KMS-11 (cell line): Measurements from ENCODE around the gene ADH1B.
"Not testable (repeated sequence)": the region's sequence is repeated elsewhere in the genome, so short reads cannot be mapped to it uniquely, and the experiment has no call there.

Experiments
- H2AFZ ChIP-seq: fragments of 200-600 bp; sonication (generic); 2 replicates; pipeline ENCODE4 v1.6.1; 2016; ENCODE audit warnings: antibody characterized with exemption, mixed run types, low read depth
- H3K27ac ChIP-seq: fragments of 200-600 bp; sonication (generic); 2 replicates; pipeline ENCODE4 v1.6.1; 2016; ENCODE audit warnings: mild to moderate bottlenecking, mixed run types
- H3K27me3 ChIP-seq: fragments of 200-600 bp; sonication (generic); 2 replicates; pipeline ENCODE4 v1.6.1; 2017; ENCODE audit warnings: mild to moderate bottlenecking, low read depth, mixed run types, moderate library complexity; ENCODE audit not compliant: insufficient read depth
- H3K36me3 ChIP-seq: fragments of 200-600 bp; sonication (generic); 2 replicates; pipeline ENCODE4 v1.6.1; 2017; ENCODE audit warnings: mild to moderate bottlenecking, mixed run types; ENCODE audit not compliant: insufficient read depth
- H3K4me1 ChIP-seq: fragments of 200-600 bp; sonication (generic); 2 replicates; pipeline ENCODE4 v1.6.1; 2016; ENCODE audit warnings: mild to moderate bottlenecking, low read depth, mixed run types; ENCODE audit not compliant: poor library complexity, severe bottlenecking
- H3K4me2 ChIP-seq: fragments of 200-600 bp; sonication (generic); 2 replicates; pipeline ENCODE4 v1.7.0; 2016; ENCODE audit warnings: mild to moderate bottlenecking, mixed run types
- H3K4me3 ChIP-seq: fragments of 200-600 bp; sonication (generic); IDR thresholded peaks from 2 replicates; pipeline ENCODE4 v1.6.1; 2017; ENCODE audit warnings: low read depth, low read length, mixed read lengths; ENCODE audit not compliant: insufficient read depth
- H3K79me2 ChIP-seq: fragments of 200-600 bp; sonication (generic); 2 replicates; pipeline ENCODE4 v1.6.1; 2016; ENCODE audit warnings: low read depth, mixed run types; ENCODE audit not compliant: insufficient read depth
- H3K9ac ChIP-seq: fragments of 200-600 bp; sonication (generic); 2 replicates; pipeline ENCODE4 v1.6.1; 2016; ENCODE audit warnings: mild to moderate bottlenecking, mixed run types
- H4K20me1 ChIP-seq: fragments of 200-600 bp; sonication (generic); 2 replicates; pipeline ENCODE4 v1.6.1; 2016; ENCODE audit warnings: mild to moderate bottlenecking, mixed run types; ENCODE audit not compliant: insufficient read depth
- CTCF ChIP-seq: fragments of 200-600 bp; sonication (generic); conservative IDR thresholded peaks from 2 replicates; pipeline ENCODE4 v1.6.1; 2017; ENCODE audit warnings: low read depth, mild to moderate bottlenecking, antibody characterized with exemption, low read length, moderate library complexity, mixed read lengths

ADH1B gene

DNA sequence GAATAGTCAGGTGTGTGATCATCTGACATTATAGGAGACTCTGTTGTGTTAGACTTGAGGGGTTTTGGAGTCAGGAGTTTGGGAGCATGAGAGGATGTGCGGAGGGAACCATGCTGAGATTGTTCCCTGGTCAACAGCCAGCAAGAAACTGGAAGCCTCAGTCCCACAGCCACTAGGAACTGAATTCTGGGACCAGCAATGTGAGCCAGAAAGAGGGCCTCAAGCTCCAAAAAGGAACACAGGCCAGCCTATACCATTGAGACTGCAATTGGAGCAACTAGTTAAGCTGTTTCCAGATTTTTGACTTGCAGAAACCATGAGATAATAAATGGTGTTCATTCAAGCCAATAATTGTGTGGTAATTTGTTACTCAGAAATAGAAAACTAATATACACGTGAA, 8.7 kb upstream of the ADH1B start:
- Histone ChIP-seq H3K27me3 (no peaks in the 10 kb centered on the region), H4K20me1 (no peaks in the 10 kb centered on the region), H3K9ac (no peak overlapping the region)

GRCh38 chr4:99324979-99325378, 3.8 kb upstream of the ADH1B start:
- Histone ChIP-seq H4K20me1 (no peaks in the 10 kb centered on the region), H3K27me3 (no peaks in the 10 kb centered on the region), H3K4me1 (no peaks in the 10 kb centered on the region), H3K36me3 (no peaks in the 10 kb centered on the region), H2AFZ (no peak overlapping the region), H3K4me3 (no peak overlapping the region), H3K4me2 (no peak overlapping the region), H3K27ac (no peak overlapping the region), H3K9ac (no peak overlapping the region), H3K79me2 (no peaks in the 10 kb centered on the region)
- no peak for TF ChIP-seq CTCF

More for the DNA sequence above, 8.7 kb upstream of the ADH1B start:
- H3K4me3 ChIP-seq: no peak overlapping the region
- no peak for TF ChIP-seq CTCF
- H3K79me2 ChIP-seq: no peaks in the 10 kb centered on the region
- no peaks in the 10 kb centered on the region for H3K36me3 ChIP-seq
- no peaks in the 10 kb centered on the region for H3K4me1 ChIP-seq
- no peak overlapping the region for H3K27ac ChIP-seq
- H2AFZ ChIP-seq: no peak overlapping the region
- H3K4me2 ChIP-seq: no peak overlapping the region

DNA sequence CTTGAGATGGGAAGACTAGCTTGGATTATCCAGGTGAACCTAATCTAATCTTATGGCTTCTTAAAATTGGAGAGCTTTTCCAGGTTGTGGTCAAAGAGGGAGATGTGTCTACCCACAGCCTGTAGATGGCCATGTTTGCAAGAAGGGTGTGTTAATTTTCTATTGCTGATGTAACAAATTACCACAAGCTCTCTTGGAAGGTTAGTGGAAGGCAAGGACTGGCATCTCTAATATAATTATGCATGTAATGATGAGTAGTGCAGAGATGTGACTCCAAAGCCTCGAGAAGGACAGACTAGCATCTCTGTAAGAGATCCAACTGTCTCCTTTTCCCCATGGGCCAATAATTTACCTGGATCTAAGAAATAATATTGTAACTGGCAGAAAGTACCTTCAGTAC, 3.2 kb upstream of the ADH1B start:
- no peak overlapping the region for H3K4me2 ChIP-seq
- H3K27ac ChIP-seq: no peak overlapping the region
- H3K27me3 ChIP-seq: no peaks in the 10 kb centered on the region
- TF ChIP-seq CTCF: no peak
- H3K4me3 ChIP-seq: no peak overlapping the region
- no peaks in the 10 kb centered on the region for H3K36me3 ChIP-seq
- no peak overlapping the region for H3K9ac ChIP-seq
- no peaks in the 10 kb centered on the region for H3K4me1 ChIP-seq
- H3K79me2 ChIP-seq: no peaks in the 10 kb centered on the region
- no peaks in the 10 kb centered on the region for H4K20me1 ChIP-seq
- H2AFZ ChIP-seq: no peak overlapping the region

- no peak for TF ChIP-seq CTCF
- Histone ChIP-seq H3K36me3 (no peaks in the 10 kb centered on the region), H2AFZ (no peak overlapping the region), H3K79me2 (no peaks in the 10 kb centered on the region), H3K27ac (no peak overlapping the region), H3K4me1 (no peaks in the 10 kb centered on the region), H3K4me2 (no peak overlapping the region), H3K27me3 (no peaks in the 10 kb centered on the region), H3K9ac (no peak overlapping the region), H3K4me3 (no peak overlapping the region), H4K20me1 (no peaks in the 10 kb centered on the region)
Observed at GRCh38 chr4:99323756-99324155, 2.6 kb upstream of the ADH1B start.

GRCh38 chr4:99317811-99318210, 3.4 kb downstream of the ADH1B start:
- H3K79me2 ChIP-seq, H3K36me3 ChIP-seq, H4K20me1 ChIP-seq, H3K27ac ChIP-seq, H3K4me2 ChIP-seq, H3K4me3 ChIP-seq, H3K4me1 ChIP-seq, H3K9ac ChIP-seq, H2AFZ ChIP-seq, H3K27me3 ChIP-seq: not testable (repeated sequence)
